Measurements from ENCODE around the gene MARCHF3.
"Not testable (repeated sequence)": the region's sequence is repeated elsewhere in the genome, so short reads cannot be mapped to it uniquely, and the experiment has no call there.

The MARCHF3 gene

DNA sequence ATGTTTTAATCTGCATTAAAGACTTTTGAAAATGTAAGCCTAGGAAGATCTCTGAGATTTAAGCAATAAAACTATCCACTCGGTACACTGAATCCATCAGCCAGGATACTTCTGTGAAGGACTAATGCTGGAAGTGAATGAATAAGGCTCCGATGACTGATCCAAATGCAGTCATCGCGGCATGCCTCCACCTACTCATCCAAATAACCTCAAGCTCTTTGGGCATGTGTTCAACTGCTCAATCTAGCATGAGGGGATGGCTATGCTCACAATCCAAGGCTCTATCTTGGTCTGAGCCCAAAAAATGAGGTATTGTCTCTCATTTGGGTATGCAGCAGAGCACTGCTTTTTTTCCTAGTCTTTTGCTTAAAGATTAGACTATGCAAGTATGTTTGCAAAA lies 19.2 kb downstream of the MARCHF3 start:
- no peak for DNase-seq

DNA sequence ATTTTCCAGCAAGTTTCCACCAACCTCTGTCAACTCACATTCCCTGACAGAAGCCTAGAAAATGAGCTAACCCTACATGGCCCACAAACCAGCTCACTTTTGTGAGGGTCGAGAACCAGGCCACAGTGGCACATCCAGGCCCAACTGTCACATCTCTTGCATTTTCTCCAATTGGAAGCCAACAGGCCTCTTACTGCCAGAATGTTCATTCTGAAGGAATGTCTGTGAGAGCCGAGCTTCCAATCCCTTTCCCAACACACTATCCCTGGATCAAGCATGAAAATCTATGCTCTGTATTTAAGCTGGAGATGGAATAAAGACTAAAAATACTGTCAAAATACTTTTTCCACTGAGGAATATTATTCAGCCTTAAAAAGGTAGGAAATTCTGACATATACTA lies 20.0 kb downstream of the MARCHF3 start:
- no peak for DNase-seq

DNA sequence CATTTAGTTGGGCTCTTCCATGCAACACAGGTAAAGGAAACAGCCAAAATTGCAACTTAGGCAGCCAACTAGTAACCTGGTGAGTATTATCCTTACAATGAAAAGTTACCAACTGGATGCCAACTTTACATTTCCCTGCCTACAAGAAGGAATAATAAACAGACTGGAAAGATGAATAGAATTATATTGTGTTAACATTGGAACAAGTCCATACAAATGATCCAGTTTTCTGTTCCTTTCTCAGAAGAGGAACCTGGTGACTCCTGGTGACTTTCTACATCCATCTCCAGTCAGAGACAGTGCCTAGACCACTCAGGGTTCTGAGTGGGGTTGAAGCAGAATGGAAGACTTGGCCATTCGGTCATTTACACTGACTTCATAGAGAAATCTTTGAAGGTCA lies 20.6 kb downstream of the MARCHF3 start:
- DNase-seq = no peak

DNA sequence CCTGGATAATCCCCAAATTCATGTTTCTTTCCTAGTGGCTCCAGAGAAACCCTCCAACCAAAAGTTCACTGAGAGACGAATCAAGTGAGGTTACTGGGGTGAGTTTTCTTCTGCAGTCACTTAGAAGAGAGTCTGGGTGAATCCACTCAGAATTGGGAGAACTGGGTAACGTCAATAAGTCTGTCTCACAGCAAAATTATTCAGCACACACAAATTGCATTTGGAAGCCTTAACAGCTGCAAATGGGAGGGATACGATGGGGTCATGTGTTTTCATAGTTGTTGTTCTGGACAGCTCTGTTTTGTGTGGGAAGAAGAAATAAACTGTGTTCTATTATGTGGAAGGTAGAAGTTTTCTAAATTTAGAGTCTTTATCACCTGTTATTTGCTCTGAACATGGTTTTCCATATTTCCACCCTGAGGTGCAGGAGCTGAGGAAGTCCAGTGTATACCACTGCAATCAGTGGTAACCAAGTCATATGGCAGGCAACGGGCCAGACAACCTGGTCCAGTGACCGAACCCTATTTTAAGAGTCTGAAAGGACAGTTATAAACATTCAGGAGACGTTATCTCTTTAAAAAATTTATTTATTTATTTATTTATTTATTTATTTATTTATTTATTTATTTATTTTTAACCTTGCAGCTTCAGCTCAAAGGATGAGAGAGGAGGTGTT lies 21.9 kb downstream of the MARCHF3 start:
- DNase-seq = no peak

DNA sequence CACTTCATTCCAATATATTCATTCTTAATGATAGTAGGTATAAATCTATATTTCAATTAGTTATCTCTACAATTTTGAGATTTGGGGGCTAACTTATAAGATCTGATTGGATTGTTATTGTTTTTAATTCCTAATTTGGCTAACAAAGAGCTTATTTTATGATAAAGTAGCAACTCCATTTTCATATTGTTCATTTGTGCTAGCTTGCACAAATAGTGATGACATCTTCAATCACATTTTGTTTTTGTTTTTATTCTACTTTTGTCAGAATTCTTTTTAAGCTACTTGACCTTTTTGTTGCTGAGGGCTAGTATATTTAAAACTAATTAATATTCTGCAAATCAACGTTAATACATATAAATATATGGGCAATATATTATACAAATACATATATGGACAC lies 22.8 kb downstream of the MARCHF3 start:
- no peak for DNase-seq

DNA sequence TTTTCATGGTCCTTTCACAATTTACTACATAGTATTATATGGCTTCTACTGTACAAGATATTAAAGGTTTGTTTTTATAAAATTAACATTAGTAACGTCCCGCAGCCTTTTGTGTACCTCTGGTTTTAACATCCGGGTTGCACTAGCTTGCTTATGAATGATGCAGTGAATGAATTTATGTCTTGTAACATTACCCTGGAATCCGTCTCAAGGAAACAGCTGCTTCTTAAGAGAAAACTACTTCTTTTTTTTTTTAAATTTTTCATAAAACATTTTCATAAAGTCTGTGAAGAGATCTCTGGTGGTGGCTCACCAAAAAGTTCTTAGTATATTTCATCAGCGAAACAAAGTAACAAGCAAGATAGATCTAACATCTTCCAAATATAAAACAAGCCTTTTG lies 23.6 kb downstream of the MARCHF3 start:
- DNase-seq = no peak

DNA sequence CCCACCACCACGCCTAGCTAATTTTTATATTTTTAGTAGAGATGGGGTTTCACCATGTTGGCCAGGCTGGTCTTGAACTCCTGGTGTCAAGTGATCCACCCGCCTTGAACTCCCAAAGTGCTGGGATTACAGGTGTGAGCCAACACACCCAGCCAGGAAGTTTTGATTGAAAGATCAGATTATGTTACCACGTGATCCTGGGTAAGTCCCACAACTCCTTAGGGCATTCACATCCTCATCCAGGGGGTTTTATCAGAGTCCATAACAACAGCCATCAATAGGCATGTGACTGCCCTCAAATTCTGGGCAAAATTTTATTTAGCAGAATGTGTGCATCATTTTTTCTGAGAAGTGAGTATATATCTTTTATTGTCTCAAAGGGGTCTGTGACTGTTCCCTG lies 25.1 kb downstream of the MARCHF3 start:
- not testable (repeated sequence) for DNase-seq

DNA sequence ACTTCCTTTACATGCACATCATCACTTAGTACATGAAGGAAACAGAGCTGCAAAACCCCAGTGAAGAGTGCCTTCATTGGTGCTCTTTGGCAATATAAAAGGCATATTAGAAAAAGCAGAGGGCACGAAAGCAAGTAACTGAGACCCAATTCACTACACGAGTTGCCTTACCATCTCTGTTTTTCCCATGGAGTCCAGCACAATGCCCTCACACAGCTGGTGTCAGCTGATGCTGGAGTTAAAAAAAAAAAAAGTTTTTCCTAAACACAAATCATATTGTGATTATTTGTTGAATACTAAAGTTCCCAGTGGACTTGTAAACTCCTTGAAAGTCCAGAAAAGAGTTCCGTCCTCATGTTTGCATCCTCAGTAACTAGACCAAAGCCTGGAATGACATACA lies 25.6 kb downstream of the MARCHF3 start:
- DNase-seq = no peak

DNA sequence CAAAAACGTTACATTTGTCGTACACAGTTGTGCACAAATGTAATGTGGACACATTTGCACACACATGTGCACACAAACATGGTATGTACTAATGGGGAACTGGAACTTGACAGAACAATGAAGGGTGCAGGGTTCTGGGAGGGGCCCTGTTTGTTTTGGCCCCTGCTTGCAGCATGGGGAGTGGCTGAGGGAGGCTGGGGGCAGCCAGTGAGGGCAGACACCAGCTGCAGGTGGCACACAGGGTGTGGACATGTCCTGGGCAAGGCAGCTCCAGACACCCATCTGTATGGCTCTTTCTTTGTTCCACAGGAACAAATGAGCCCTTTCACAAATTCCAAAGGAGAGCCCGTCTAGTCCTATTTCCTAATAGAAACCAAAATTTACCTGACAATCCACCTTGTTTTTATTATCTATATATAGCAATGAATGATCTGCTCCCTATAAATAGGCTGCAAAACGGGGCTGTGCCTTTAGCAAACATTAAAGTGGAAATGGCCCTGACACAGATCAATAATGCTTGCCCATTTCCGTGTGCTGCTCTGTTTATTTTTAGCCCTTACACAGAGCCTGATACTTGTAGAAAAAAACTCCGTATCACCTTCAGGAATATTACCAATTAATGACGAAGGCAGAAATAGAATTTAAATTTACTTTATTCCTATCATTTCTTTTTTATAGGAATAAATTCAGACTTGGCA lies 26.4 kb downstream of the MARCHF3 start:
- no peak for DNase-seq

DNA sequence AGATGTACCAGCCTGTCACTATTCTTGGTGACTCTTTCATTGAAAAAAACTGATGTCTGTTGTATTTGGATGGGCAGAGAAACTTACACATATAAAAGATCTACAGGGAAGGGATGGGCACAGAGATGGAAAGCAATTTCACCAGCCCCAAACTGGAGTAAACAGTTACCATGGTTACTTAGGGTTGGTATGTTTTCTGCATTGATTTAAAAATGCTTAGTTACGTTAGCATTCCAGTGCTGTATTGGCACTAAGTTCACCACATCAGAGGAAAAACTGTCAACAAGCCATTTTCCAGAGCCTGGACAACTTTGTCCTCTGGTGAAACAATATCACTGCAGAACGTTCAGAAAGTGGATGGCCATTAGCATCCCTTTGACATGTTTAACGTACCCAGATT lies 28.0 kb downstream of the MARCHF3 start:
- DNase-seq = no peak

DNA sequence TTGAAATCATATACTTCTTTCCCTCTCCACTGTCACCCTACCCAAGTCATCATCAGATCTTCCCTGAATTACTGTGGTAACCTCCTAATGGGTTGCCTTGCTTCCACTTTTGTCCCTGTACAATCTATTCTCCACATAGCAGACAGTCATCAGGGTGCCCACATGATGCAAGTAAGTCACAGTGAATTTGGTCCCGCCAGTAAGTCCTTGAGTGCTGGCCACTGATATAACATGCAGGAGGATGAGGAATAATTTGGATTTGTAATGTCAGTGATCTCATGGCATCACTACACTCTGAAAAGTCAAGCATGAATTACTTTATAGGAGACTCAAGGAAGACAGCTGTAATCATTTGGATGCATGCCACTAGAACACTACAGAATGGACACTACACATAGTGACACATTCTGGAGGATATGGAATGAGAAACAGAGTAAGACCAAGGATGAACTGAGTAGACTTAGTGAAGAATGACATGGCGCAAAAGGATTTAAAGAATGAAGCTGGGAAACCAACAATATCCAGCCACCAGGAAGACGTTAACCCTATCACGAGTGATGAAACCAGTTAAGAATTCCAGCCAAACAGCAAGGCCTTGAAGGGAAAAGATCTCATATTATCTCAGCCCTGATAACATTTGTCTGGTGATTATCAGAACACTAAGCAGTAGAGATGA lies 28.6 kb downstream of the MARCHF3 start:
- DNase-seq = no peak

DNA sequence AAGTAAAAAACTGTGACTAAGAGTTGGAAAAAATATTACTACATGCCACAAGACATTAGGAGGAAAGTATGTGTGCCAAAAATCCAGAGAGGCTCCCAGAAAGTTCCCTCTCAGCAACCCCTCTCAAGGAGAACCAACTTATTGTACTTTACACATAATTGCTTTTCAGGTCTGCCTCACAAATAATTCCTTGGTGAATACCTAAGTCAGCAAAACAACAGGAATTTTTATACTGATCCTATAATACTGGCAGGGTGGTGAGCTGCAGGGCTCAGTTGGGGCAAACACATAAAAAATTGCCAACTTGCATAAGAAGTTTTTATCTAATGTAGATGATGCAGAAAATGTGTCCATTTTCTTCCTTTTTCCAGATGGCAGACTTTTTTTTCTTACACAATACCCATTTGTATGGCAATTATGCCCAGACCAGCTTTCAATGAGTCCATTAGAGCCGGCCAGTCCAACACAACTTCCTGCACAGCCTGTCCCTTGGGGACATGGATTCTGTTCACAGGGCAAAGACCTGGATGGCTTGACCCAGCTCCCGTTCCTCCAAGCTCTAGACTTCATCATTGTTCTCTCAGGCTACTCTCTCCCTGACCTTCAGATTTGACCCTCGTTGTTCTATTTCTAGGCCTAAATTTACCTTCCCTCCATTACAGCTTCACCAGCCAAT lies 31.3 kb downstream of the MARCHF3 start:
- no peak for DNase-seq

DNA sequence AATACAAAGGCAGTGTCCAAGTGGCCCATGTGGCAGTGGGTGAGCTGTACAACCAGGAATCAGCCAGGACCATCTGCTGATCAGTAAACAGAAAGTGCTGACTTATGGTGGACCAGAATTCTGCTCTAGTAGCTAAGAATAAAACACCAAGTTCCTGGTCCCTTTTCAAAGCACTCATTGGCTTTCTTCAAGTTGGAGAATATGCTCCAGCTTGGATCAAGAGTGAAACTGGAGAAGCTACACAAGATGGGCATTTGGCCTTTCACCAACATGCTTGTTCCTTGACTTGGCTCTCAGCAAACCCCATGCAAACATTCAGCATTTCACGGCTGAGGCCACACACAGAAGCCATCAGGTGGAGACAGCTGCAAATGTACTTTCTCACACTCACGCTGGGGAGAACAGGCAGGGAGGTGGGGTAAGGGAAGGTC lies 32.1 kb downstream of the MARCHF3 start:
- DNase-seq = no peak

DNA sequence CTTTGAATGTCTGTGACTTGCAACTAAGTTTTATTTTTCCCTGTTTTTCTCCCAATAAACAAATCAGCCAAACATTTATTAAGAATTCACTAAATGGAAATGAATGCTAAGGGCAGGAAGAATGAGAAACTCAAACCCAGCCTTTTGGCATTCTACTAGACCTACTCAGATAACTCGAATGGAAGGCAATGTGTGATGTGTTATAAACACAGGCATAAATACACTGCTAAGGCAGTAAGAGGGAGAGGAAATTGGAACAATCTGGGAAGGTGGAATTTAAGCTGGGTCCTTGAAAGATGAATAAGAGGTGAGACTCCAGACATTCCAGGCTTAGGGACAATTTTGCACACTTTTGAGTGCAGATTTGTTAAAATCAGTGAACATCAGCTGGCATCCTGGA lies 34.7 kb downstream of the MARCHF3 start:
- no peak for DNase-seq

DNA sequence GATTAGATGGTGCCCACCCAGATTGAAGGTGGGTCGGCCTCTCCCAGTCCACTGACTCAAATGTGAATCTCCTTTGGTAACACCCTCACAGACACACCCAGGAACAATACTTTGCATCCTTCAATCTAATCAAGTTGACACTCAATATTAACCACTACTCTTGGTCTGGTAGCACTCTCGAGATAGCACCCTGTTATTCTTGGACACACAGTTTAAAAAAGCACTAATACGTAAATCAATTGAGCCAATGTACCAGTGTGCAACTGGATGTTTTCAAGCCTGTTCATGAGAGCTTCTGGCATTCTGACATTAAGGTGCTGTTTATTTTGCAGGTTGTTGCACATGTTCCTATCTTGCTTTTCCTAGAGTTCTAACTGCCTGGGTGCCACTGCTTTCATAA lies 35.3 kb downstream of the MARCHF3 start:
- no peak for DNase-seq

DNA sequence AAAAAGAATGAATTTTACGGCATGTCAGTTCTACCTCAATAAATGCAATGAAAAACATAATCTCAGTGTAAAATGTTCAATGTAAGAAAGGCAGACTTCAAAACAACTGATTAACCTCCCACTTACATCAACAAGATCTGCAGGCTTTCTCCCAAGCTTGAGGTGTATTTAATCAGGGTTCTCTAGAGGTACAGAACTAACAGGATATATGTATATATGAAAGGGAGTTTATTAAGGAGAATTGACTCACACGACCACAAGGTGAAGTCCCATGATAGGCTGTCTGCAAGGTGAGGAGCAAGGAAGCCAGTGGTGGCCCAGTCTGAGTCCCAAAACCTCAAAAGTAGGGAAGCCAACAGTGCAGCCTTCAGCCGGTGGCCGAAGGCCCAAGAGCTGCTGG lies 35.9 kb downstream of the MARCHF3 start:
- no peak for DNase-seq

DNA sequence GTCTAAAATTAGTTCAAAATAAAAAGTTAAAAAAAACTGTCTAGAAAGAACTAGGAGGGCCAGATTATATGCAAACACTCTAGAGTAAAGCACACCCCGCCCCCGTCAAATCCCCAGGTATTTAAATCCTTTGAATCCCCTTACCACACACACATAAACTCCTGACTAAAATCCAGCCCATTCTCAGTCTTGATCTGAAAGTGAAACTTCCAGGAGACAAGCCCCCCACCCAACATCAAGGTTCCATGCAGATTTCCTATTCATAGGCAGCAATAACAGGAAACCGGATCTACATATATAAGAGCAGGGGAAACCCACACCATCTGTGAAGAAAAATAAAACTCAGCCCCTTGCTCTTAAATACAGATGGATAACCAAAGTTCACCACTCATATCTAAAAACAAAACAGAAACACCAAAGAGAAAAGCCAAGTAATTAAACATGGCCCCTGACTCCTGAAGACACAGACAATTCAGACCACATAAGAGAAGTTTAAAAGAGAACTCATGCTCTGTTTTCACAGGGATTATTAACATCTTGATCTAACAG lies 42.3 kb downstream of the MARCHF3 start:
- DNase-seq = no peak

DNA sequence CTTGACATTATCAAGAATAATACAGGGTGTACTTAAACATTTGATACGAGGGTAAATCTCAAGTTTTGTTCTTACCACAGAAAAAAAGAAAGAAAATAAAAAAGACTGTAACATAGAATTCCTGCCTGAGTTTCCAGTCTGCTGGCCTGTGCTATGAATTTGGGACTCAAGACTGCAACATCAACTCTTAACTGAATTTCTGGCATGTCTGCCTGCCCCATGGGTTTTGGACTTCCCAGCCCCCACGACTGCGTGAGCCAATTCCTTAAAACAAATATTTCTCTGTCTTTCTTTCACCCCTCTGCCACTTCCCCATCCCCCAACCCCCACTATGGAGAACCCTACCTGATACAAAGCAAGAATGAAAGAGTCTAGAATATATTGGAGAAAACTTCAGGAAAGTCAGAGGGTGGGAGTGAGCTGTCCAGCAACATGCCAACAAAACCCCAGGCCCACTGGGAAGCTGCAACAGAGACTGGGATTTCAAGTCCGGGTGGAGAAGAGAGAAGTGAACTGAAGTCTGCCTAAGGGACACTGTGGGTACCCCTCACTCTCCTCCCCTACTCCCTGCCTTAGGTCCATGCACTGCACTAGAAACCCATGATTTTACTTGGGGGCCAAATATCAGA lies 43.0 kb downstream of the MARCHF3 start:
- DNase-seq = no peak

DNA sequence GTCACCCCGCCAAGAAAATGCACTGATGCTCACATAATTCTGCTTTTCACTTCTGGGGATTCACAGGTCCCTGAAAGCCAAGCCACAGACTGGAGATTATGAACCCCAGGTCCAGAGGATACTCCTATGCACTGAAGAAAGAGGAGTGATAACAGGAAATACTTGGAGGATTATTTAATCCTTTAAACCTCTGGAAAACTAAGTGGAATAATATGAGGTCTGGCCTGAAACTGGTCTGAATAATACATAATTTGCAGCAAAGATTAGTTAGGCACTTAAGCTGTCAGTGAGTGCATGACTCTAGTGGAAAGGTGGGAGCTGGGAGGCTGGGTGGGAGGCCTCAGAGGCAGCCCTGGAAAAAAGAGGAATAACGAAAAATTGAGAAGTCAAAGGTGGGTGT lies 45.7 kb downstream of the MARCHF3 start:
- DNase-seq = no peak

DNA sequence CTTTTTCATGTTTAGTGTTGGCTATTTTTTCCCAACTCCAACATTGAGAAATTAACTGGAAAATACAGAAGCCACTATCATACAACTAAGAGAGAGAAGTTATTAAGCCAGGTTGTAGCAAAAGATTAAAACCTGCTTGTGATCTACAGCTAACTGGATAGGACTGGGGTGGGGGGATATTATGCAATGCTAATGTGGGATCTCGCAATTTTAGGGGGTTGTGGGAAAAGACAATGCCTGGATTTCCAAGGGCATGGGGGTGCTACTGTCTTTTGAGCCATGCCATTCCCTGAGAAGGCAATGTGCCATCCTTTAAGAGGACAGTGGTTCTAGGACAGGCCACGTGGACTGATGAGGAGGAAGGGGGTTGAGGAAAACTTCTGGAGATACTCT lies 46.5 kb downstream of the MARCHF3 start:
- DNase-seq = no peak

DNA sequence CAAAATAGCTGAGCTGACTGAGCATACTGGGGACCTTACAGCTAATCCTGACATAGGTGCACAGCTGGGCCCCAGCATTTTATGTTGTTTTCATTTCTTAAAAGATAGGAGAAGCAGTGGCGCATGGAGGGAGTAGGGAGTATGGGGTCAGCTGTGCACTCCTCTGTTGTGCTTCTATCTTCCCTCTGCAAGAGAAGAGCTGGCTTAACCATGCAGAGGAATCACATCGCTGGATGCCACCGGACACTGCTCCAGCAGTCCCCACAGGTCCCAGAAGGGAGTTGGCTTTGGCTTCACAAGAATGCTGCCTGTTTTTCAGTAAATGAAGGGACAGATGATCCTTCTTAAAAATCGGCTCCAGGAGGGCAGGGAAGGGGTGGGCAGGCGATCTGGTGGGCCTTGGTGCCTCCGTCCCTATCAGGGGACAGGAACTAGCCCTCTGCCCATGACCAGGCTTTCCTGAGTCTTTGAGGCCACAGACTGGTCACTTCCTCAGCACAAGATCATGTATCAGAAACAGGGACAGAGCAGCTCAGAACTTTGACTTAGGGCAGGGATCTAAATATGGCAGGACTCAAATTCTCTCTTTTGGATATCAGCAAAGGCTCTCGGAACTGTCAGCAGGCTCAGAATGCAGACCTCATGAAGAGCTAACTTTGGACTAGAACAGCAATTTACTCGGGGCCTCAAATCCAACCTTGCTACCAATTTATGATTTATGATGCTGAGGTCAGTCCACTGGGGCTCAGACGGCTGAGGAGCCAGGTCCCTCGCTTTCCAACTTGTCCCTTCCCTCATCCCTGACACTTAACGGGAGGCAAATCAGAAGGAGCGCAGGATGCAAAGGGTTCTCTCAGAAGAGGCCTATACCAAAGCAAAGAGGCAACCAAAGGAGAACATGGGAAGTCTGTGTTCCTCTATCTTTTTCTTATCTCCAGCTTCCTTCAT lies 47.2 kb downstream of the MARCHF3 start:
- DNase-seq = no peak

DNA sequence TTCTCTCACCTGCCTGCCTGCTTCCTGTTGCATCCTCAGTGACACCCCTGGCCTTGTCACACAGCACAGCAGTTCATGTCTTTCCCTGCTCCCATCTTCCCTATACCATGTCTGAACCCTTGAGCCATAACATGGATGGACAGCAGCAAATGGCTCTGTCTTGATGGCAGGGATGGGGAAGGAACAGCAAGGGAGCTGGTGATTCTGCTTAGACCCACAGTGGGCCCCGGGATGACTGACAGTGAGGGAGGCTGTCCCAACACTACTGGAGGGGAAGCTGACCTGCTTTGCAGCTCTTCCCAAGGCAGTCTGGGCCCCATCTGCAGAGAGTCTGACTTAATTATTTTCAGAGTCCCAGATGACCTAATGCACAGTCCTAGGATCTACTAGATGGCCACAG lies 48.2 kb downstream of the MARCHF3 start:
- DNase-seq = no peak

Data from NCI-H1694 (cell line).